Psoas muscle (tissue), 8 donors: ENCODE data around the gene KNDC1. TPM values are rescaled to one million over a fixed set of nuclear protein-coding genes. Genes with fewer than 3 reads are reported as not detected.

Experiments used
- ATAC-seq, 4 donors: fragments of 200-7000 bp; cut with Tn5 transposase; one replicate each; pipeline ENCODE4 v1.9.1; 2020; ENCODE audit warnings: moderate library complexity in 3 of 4, mild to moderate bottlenecking in 2 of 4
- DNase-seq, 2 donors: peaks; one replicate each; pipeline ENCODE4 v3.0.0-alpha.2; 2020
- H3K27ac ChIP-seq: fragments of 200-600 bp; one replicate; pipeline ENCODE4 v1.8.0; 2022
- H3K27me3 ChIP-seq, 3 donors: fragments of 200-600 bp in 1 of 3; one replicate each; pipeline versions ENCODE4 v1.6.1 to v1.8.0; 2013 to 2022; ENCODE audit warnings: low read length in 2 of 3, mild to moderate bottlenecking in 2 of 3, moderate library complexity in 1 of 3; ENCODE audit not compliant: insufficient read depth in 3 of 3
- H3K36me3 ChIP-seq, 2 donors: fragments of 200-600 bp in 1 of 2; one replicate each; pipeline versions ENCODE4 v1.6.1 to v1.8.0; 2013 to 2022; ENCODE audit warnings: low read depth in 1 of 2, mild to moderate bottlenecking in 1 of 2, moderate library complexity in 1 of 2; ENCODE audit not compliant: insufficient read depth in 1 of 2
- H3K4me1 ChIP-seq: fragments of 200-600 bp; one replicate; pipeline ENCODE4 v1.8.0; 2022
- H3K4me3 ChIP-seq: fragments of 200-600 bp; one replicate; pipeline ENCODE4 v1.8.0; 2022; ENCODE audit warnings: mild to moderate bottlenecking
- H3K9me3 ChIP-seq: fragments of 200-600 bp; one replicate; pipeline ENCODE4 v1.8.0; 2022
- WGBS, 3 donors: extraction: QIAGEN DNeasy Blood & Tissue Kit; methylation state at CpG; one replicate each; pipeline versions ENCODE4 v1.1.6 to v1.1.7; 2013; 5-methylcytosine and 5-hydroxymethylcytosine counted together
- intact Hi-C, 2 donors: fragments of 100-400 bp; cut with DNase I; formaldehyde crosslinking; loops; one replicate each; pipeline versions ENCODE4 v1.11.0 to v1.14.2; 2022
- polyA plus RNA-seq, 3 donors: library from polyadenylated mRNA; stranded (reverse); fragments of 200-250 nt; gene quantifications; one replicate each; pipeline ENCODE4 v1.2.3, GENCODE V29; 2013
- total RNA-seq, 4 donors: library from RNA; stranded (reverse); fragmentation: NEBNext Ultra II Directional in 2 of 4; extraction: Animal tissue kit (Norgen Biotek cat#: 25700) in 2 of 4; gene quantifications; one replicate each; pipeline versions ENCODE4 v1.2.1 to v1.2.4, GENCODE V29; 2021 to 2023
- TF ChIP-seq, protein P1 (sequence below): fragments of 200-600 bp; IDR thresholded peaks from one replicate; pipeline ENCODE4 v1.8.0; 2022; ENCODE audit warnings: antibody characterized with exemption
- donor health status: healthy with polysubstance abuse.
- donor health status: DM: no; HTN: no; CAD: no; lungs with moderate emphysema.
- donor health status: Bipolar disorder and iron deficiency.
- donor health status: healthy.
- donor health status: DM: yes; HTN: yes; CAD: no.
- donor health status: DM: no; HTN: no; CAD: no.
- donor health status: DM: no; HTN: no; CAD: no.
- donor health status: DM: yes; HTN: yes; CAD: no.

Gene KNDC1
- total and polyA plus RNA-seq, 7 donors, result under 0.01 to 0.10 (median 0.01) TPM; not detected in 4

GRCh38 chr10:133151543-133151972, 8.5 kb upstream of the KNDC1 start:
- H3K4me3 ChIP-seq, result no peak overlapping the region
- no peaks in the 10 kb centered on the region for H3K9me3 ChIP-seq
- TF ChIP-seq, protein P1, sequence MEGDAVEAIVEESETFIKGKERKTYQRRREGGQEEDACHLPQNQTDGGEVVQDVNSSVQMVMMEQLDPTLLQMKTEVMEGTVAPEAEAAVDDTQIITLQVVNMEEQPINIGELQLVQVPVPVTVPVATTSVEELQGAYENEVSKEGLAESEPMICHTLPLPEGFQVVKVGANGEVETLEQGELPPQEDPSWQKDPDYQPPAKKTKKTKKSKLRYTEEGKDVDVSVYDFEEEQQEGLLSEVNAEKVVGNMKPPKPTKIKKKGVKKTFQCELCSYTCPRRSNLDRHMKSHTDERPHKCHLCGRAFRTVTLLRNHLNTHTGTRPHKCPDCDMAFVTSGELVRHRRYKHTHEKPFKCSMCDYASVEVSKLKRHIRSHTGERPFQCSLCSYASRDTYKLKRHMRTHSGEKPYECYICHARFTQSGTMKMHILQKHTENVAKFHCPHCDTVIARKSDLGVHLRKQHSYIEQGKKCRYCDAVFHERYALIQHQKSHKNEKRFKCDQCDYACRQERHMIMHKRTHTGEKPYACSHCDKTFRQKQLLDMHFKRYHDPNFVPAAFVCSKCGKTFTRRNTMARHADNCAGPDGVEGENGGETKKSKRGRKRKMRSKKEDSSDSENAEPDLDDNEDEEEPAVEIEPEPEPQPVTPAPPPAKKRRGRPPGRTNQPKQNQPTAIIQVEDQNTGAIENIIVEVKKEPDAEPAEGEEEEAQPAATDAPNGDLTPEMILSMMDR, result no peak
- intact Hi-C loops, result no loop called here
- no peak overlapping the region for H3K27ac ChIP-seq
- no peak for ATAC-seq
- no peaks in the 10 kb centered on the region for H3K4me1 ChIP-seq
- H3K36me3 ChIP-seq, result no peaks in the 10 kb centered on the region
- H3K27me3 ChIP-seq, result peaks cover 0 to 52% (median 12%) of the 10 kb centered on the region in 3 donors
- 25 to 35% (median 26%) methylated on average over 9 of the region's 9 CpGs for WGBS, 3 donors
- no peak for DNase-seq

GRCh38 chr10:133154411-133154810, 5.6 kb upstream of the KNDC1 start:
- 50 to 61% (median 53%) methylated on average over 4 of the region's 4 CpGs for WGBS, 3 donors
- Histone ChIP-seq H3K27me3 (peaks cover 0 to 48% (median 22%) of the 10 kb centered on the region in 3 donors), H3K27ac (no peak overlapping the region), H3K4me3 (no peak overlapping the region), H3K36me3 (no peaks in the 10 kb centered on the region), H3K4me1 (no peaks in the 10 kb centered on the region), H3K9me3 (no peaks in the 10 kb centered on the region)
- intact Hi-C loops, result no loop called here
- ATAC-seq, result no peak
- DNase-seq, result no peak
- TF ChIP-seq, protein P1, result no peak

DNA sequence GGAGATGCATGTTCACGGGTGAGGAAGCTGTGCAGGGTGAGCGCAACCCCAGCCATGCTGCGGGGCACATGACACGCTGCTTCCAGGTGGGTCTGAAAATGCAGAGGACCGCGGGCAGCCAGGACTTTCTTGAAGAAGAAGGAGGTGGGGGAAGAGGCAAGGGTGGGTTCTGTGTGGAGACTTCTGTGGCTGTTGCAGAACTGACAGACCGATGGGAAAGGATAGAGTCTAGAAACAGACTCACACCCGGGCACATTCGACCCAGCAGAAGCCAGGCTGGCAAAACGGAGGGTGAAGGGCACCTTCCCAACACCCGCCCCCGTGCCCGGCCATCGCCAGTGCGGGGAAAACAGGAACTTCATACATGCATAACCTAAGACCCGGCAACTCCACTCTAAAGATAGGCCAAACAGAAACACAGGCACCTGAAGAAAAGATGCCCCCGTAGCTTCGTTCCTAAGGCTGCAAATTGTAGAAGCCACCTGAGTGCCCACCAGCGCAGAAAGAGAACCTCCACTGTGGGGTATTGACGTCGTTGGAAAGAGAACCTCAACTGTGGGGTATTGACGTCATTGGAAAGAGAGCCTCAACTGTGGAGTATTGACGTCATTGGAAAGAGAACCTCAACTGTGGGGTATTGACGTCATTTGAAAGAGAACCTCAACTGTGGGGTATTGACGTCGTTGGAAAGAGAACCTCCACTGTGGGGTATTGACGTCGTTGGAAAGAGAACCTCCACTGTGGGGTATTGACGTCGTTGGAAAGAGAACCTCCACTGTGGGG, 4.8 kb upstream of the KNDC1 start:
- H3K27ac ChIP-seq, result no peak overlapping the region
- 86 to 93% (median 87%) methylated on average over 28 of the region's 30 CpGs for WGBS, 3 donors
- no peak for ATAC-seq
- intact Hi-C loops, result no loop called here
- H3K9me3 ChIP-seq, result no peaks in the 10 kb centered on the region
- H3K4me1 ChIP-seq, result no peaks in the 10 kb centered on the region
- TF ChIP-seq, protein P1, result no peak
- no peak for DNase-seq
- H3K4me3 ChIP-seq, result no peak overlapping the region
- H3K36me3 ChIP-seq, result no peaks in the 10 kb centered on the region
- H3K27me3 ChIP-seq, result peaks cover 0 to 43% (median 22%) of the 10 kb centered on the region in 3 donors

- no peaks in the 10 kb centered on the region for H3K9me3 ChIP-seq
- ATAC-seq (no peak), DNase-seq (no peak)
- WGBS, 3 donors, result 60 to 69% (median 65%) methylated on average over 24 of the region's 24 CpGs
- TF ChIP-seq, protein P1, result no peak
- H3K27ac ChIP-seq, result no peak overlapping the region
- intact Hi-C loops, result no loop called here
- H3K4me1 ChIP-seq, result peaks cover 9% of the 10 kb centered on the region
- no peak overlapping the region for H3K4me3 ChIP-seq
- H3K36me3 ChIP-seq, result no peaks in the 10 kb centered on the region
- H3K27me3 ChIP-seq, result peaks cover 0 to 45% (median 24%) of the 10 kb centered on the region in 3 donors
Observed at GRCh38 chr10:133156674-133157579, 3.1 kb upstream of the KNDC1 start.
